Brain microvascular endothelial cell (primary cell): ENCODE data around the gene CAMK1D.

ENCODE experiments used
- DNase-seq: peaks from one replicate; pipeline ENCODE4 v3.0.0-alpha.2; 2020
- H3K27ac ChIP-seq: fragments of 250-450 bp; sonication (Bioruptor Pico); 2 replicates; pipeline ENCODE4 v1.5.1; 2020; ENCODE audit warnings: mild to moderate bottlenecking, moderate library complexity
- H3K27me3 ChIP-seq: fragments of 250-450 bp; sonication (Bioruptor Pico); replicated peaks from 2 replicates; pipeline ENCODE4 v1.5.1; 2020; ENCODE audit warnings: mild to moderate bottlenecking
- H3K36me3 ChIP-seq: fragments of 250-450 bp; sonication (Bioruptor Pico); replicated peaks from 2 replicates; pipeline ENCODE4 v1.5.1; 2020; ENCODE audit warnings: mild to moderate bottlenecking
- H3K4me3 ChIP-seq: 2 replicates; pipeline ENCODE4 v1.5.1; 2011; ENCODE audit warnings: low read depth, mild to moderate bottlenecking, control low read depth, low read length, moderate library complexity
- CTCF ChIP-seq: IDR thresholded peaks from 2 replicates; pipeline ENCODE4 v1.5.1; 2011; ENCODE audit warnings: low read depth, mild to moderate bottlenecking, moderate library complexity, low read length, control low read depth, inconsistent platforms; ENCODE audit errors: missing control alignments
- in situ Hi-C: cut with HindIII; loops from 2 replicates; pipeline ENCODE4 v1.10.0; 2017; ENCODE audit warnings: low sequenced_read_pairs, low pct_ligation_motif_present

Gene CAMK1D

GRCh38 chr10:12659706-12660105 is 310.4 kb downstream of the CAMK1D start:
- Histone ChIP-seq H3K27ac (no peak overlapping the region), H3K36me3 (no peaks in the 10 kb centered on the region), H3K27me3 (no peaks in the 10 kb centered on the region), H3K4me3 (no peak overlapping the region)
- TF ChIP-seq CTCF: no peak
- in situ Hi-C loops: loop anchor here (25.0 kb wide), 1 partner anchor 397 kb away; no protein-coding TSS in a partner anchor
- no peak for DNase-seq

- no peaks in the 10 kb centered on the region for H3K36me3 ChIP-seq
- no peak overlapping the region for H3K4me3 ChIP-seq
- H3K27me3 ChIP-seq: no peaks in the 10 kb centered on the region
- no peak for DNase-seq
- TF ChIP-seq CTCF: no peak
- H3K27ac ChIP-seq: no peak overlapping the region
- in situ Hi-C loops: loop anchor here (25.0 kb wide), 1 partner anchor 399 kb away; no protein-coding TSS in a partner anchor
Measured at GRCh38 chr10:12660812-12661211, 311.5 kb downstream of the CAMK1D start.

GRCh38 chr10:12661671-12662070 is 312.3 kb downstream of the CAMK1D start:
- no peak for DNase-seq
- no peak overlapping the region for H3K27ac ChIP-seq
- in situ Hi-C loops: loop anchor here (25.0 kb wide), 1 partner anchor 399 kb away; no protein-coding TSS in a partner anchor
- no peak overlapping the region for H3K4me3 ChIP-seq
- TF ChIP-seq CTCF: no peak
- H3K27me3 ChIP-seq: no peaks in the 10 kb centered on the region
- no peaks in the 10 kb centered on the region for H3K36me3 ChIP-seq

GRCh38 chr10:12663863-12664262 is 314.5 kb downstream of the CAMK1D start:
- DNase-seq: no peak
- in situ Hi-C loops: loop anchor here (25.0 kb wide), 1 partner anchor 402 kb away; no protein-coding TSS in a partner anchor
- H3K36me3 ChIP-seq: no peaks in the 10 kb centered on the region
- H3K27me3 ChIP-seq: no peaks in the 10 kb centered on the region
- no peak for TF ChIP-seq CTCF
- no peak overlapping the region for H3K4me3 ChIP-seq
- H3K27ac ChIP-seq: no peak overlapping the region

GRCh38 chr10:12665501-12665900 is 316.2 kb downstream of the CAMK1D start:
- H3K4me3 ChIP-seq: no peak overlapping the region
- TF ChIP-seq CTCF: no peak
- in situ Hi-C loops: loop anchor here (25.0 kb wide), 1 partner anchor 403 kb away; no protein-coding TSS in a partner anchor
- no peaks in the 10 kb centered on the region for H3K36me3 ChIP-seq
- no peak for DNase-seq
- no peaks in the 10 kb centered on the region for H3K27me3 ChIP-seq
- H3K27ac ChIP-seq: no peak overlapping the region

- Histone ChIP-seq H3K27ac (no peak overlapping the region), H3K4me3 (no peak overlapping the region), H3K27me3 (no peaks in the 10 kb centered on the region), H3K36me3 (no peaks in the 10 kb centered on the region)
- in situ Hi-C loops: loop anchor here (25.0 kb wide), 1 partner anchor 405 kb away; no protein-coding TSS in a partner anchor
- TF ChIP-seq CTCF: no peak
- DNase-seq: no peak
Measured at GRCh38 chr10:12667052-12667451, 317.7 kb downstream of the CAMK1D start.
